Activated CD4-positive, alpha-beta T cell treated with anti-CD3 and anti-CD28 coated beads for 36 hours (primary cell): ENCODE measurements around the gene GTF2IRD2. TPM values are rescaled to one million over a fixed set of nuclear protein-coding genes. Genes with fewer than 3 reads are reported as not detected.
"Not testable (repeated sequence)": the region's sequence is repeated elsewhere in the genome, so short reads cannot be mapped to it uniquely, and the experiment has no call there.

Experiments
- ATAC-seq: fragments of 200-7000 bp; cut with Tn5 transposase; one replicate; pipeline ENCODE4 v1.10.0; 2021; ENCODE audit warnings: mild to moderate bottlenecking, moderate library complexity
- CTCF ChIA-PET: fragments of 350-600 bp; sonication (Branson Sonifier 250); formaldehyde crosslinking; loops from one replicate; lab custom pipeline; 2021; ENCODE audit warnings: antibody characterized with exemption; lab: Charles Lee
- POLR2A ChIA-PET: fragments of 350-600 bp; sonication (Branson Sonifier 250); formaldehyde crosslinking; loops from one replicate; lab custom pipeline; 2021; ENCODE audit warnings: antibody characterized with exemption, inconsistent platforms; lab: Charles Lee
- DNase-seq: peaks from one replicate; pipeline ENCODE4 v3.0.0-alpha.2; 2020
- H3K27ac Mint-ChIP-seq: one replicate; pipeline ENCODE4 v1.8.0; 2021; ENCODE audit warnings: mixed read lengths
- H3K27me3 Mint-ChIP-seq: one replicate; pipeline ENCODE4 v1.8.0; 2021; ENCODE audit warnings: mixed read lengths
- H3K36me3 Mint-ChIP-seq: one replicate; pipeline ENCODE4 v1.8.0; 2021; ENCODE audit warnings: low read depth, mixed read lengths
- H3K4me1 Mint-ChIP-seq: one replicate; pipeline ENCODE4 v1.8.0; 2021; ENCODE audit warnings: mixed read lengths
- H3K4me3 Mint-ChIP-seq: one replicate; pipeline ENCODE4 v1.8.0; 2021; ENCODE audit warnings: mild to moderate bottlenecking, moderate library complexity, mixed read lengths
- H3K9me3 Mint-ChIP-seq: one replicate; pipeline ENCODE4 v1.8.0; 2021; ENCODE audit warnings: low read depth, mixed read lengths
- intact Hi-C, 2 experiments: fragments of 100-400 bp; cut with DNase I in 1 of 2; cut with micrococcal nuclease in 1 of 2; formaldehyde crosslinking; loops; one replicate each; pipeline versions ENCODE4 v1.14.2 to v1.15.1; 2022 to 2024; cut with DNase I, micrococcal nuclease
- total RNA-seq, 2 experiments: library from RNA; stranded (reverse); gene quantifications; one replicate each; pipeline ENCODE4 v1.2.3, GENCODE V29; 2021

Gene GTF2IRD2
- total RNA-seq, 2 experiments from 2014 or later: 2.6 to 4.3 TPM

DNA sequence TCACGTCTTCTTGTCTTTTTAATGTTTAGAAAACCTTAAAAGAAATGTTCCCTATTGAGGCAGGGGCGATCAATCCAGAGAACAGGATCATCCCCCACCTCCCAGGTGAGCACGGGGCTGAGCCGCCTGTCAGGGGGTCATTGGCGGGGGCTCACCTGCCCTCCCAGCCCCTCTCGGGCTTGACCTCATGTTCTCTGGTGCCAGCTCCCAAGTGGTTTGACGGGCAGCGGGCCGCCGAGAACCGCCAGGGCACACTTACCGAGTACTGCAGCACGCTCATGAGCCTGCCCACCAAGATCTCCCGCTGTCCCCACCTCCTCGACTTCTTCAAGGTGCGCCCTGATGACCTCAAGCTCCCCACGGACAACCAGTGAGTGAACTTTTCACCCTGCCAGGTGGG, 72.4 kb downstream of the GTF2IRD2 start:
- DNase-seq, H3K36me3 Mint-ChIP-seq, H3K27me3 Mint-ChIP-seq, ATAC-seq, intact Hi-C loops, H3K4me3 Mint-ChIP-seq, H3K4me1 Mint-ChIP-seq, H3K27ac Mint-ChIP-seq, CTCF ChIA-PET, H3K9me3 Mint-ChIP-seq, POLR2A ChIA-PET: not testable (repeated sequence)

GRCh38 chr7:74775111-74775510, 76.3 kb downstream of the GTF2IRD2 start:
- intact Hi-C loops, H3K36me3 Mint-ChIP-seq, H3K4me3 Mint-ChIP-seq, H3K4me1 Mint-ChIP-seq, H3K27ac Mint-ChIP-seq, DNase-seq, POLR2A ChIA-PET, H3K27me3 Mint-ChIP-seq, H3K9me3 Mint-ChIP-seq, CTCF ChIA-PET: not testable (repeated sequence)
- ATAC-seq: peak; percentile 90

- H3K4me1 Mint-ChIP-seq, ATAC-seq, H3K4me3 Mint-ChIP-seq, CTCF ChIA-PET, H3K9me3 Mint-ChIP-seq, POLR2A ChIA-PET, H3K27ac Mint-ChIP-seq, H3K36me3 Mint-ChIP-seq, H3K27me3 Mint-ChIP-seq, intact Hi-C loops, DNase-seq: not testable (repeated sequence)
Observed at GRCh38 chr7:74773760-74774750, 77.3 kb downstream of the GTF2IRD2 start, which contains the start of gene NCF1. NCF1 (plus strand) TSS chr7:74774011; CDS start chr7:74774032, 21 bp downstream.

GRCh38 chr7:74772093-74772492, 79.3 kb downstream of the GTF2IRD2 start:
- intact Hi-C loops, ATAC-seq, H3K27me3 Mint-ChIP-seq, POLR2A ChIA-PET, CTCF ChIA-PET, DNase-seq, H3K27ac Mint-ChIP-seq, H3K4me1 Mint-ChIP-seq, H3K4me3 Mint-ChIP-seq, H3K36me3 Mint-ChIP-seq, H3K9me3 Mint-ChIP-seq: not testable (repeated sequence)

- H3K36me3 Mint-ChIP-seq, CTCF ChIA-PET, H3K9me3 Mint-ChIP-seq, intact Hi-C loops, ATAC-seq, POLR2A ChIA-PET, H3K27me3 Mint-ChIP-seq, H3K4me3 Mint-ChIP-seq, DNase-seq, H3K27ac Mint-ChIP-seq, H3K4me1 Mint-ChIP-seq: not testable (repeated sequence)
Observed at GRCh38 chr7:74770062-74770461, 81.3 kb downstream of the GTF2IRD2 start.

- DNase-seq, H3K27ac Mint-ChIP-seq, H3K4me1 Mint-ChIP-seq, ATAC-seq, CTCF ChIA-PET, H3K36me3 Mint-ChIP-seq, H3K4me3 Mint-ChIP-seq, intact Hi-C loops, H3K27me3 Mint-ChIP-seq, H3K9me3 Mint-ChIP-seq, POLR2A ChIA-PET: not testable (repeated sequence)
Observed at GRCh38 chr7:74766991-74767390, 84.4 kb downstream of the GTF2IRD2 start.

DNA sequence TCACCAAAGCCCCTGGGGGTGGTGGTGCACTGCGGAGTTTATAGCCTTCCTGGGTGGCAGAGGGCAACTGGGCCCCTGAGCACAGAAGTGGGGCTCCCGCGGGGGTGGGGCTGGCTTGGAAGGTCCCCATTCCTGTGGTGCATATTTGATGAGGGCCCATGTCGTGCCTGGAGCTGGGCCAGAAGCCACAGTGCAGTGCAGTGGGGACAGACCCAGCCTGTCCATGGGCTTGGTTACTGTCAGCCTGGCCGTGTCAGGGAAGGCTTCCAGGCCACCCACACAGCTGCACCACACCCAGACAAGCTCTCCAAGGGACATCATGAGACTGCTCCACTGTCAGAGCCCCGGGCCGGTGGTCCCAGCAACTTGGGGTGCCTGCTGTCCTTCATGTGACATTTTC, 84.9 kb downstream of the GTF2IRD2 start:
- H3K4me1 Mint-ChIP-seq, H3K4me3 Mint-ChIP-seq, DNase-seq, H3K27me3 Mint-ChIP-seq, H3K36me3 Mint-ChIP-seq, H3K27ac Mint-ChIP-seq, intact Hi-C loops, POLR2A ChIA-PET, CTCF ChIA-PET, H3K9me3 Mint-ChIP-seq, ATAC-seq: not testable (repeated sequence)

DNA sequence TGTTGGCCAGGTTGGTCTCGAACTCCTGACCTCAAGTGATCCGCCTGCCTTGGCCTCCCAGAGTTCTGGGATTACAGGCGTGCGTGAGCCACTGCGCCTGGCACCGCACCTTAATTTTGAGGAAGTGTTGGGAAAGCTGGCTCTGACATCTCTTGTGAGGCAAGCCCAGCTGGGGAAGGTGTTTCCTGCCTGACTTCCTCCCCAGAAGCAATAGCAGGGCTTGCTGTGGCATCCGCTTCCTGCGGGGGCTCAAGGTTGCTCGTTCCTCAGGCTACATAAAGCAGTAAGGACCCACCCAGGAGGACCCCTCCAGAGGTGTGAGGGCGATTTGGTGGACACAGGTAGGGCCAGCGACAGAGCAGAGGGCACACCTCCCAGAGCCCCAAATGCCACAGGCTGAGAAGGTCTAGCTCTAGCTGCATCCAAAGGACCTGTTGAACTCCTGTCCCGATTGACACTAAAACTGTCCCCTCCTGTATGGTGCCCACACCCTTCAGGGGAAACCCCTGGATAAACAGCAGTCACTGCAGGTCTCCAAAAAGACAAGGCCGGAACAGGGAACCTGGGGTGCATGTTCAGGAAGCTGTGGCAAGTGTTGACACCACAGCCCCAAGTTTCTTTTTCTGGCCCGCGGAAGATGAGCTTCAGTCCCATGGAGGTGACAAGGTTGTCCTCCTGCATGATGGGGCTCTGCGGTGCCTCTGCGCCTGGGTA, 86.0 kb downstream of the GTF2IRD2 start:
- H3K27me3 Mint-ChIP-seq, H3K9me3 Mint-ChIP-seq, H3K36me3 Mint-ChIP-seq, H3K4me1 Mint-ChIP-seq, H3K4me3 Mint-ChIP-seq, POLR2A ChIA-PET, H3K27ac Mint-ChIP-seq, intact Hi-C loops, DNase-seq, CTCF ChIA-PET: not testable (repeated sequence)
- ATAC-seq: peak; percentile 76

- H3K9me3 Mint-ChIP-seq, H3K36me3 Mint-ChIP-seq, ATAC-seq, CTCF ChIA-PET, POLR2A ChIA-PET, H3K27ac Mint-ChIP-seq, H3K4me1 Mint-ChIP-seq, DNase-seq, H3K27me3 Mint-ChIP-seq, H3K4me3 Mint-ChIP-seq, intact Hi-C loops: not testable (repeated sequence)
Observed at GRCh38 chr7:74758982-74759381, 92.4 kb downstream of the GTF2IRD2 start.

DNA sequence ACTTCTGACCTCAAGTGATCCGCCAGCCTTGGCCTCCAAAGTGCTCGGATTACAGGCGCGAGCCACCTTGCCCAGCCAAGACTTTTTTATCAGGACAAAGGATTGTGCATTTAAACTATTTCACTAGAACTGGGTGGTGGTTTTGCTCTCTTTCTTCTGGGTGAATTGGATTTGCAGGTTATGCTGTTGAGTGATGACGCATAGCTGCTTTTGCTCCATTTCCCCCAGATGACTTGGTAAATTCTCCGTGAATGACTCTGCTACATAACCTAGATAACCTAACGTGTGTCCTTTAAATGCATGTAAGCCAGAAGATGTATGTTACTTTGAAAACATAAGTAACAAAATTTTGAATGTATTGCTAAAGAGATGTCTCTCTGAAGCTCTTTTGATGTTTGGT, 93.1 kb downstream of the GTF2IRD2 start:
- CTCF ChIA-PET, H3K36me3 Mint-ChIP-seq, H3K9me3 Mint-ChIP-seq, H3K4me1 Mint-ChIP-seq, H3K27ac Mint-ChIP-seq, H3K4me3 Mint-ChIP-seq, DNase-seq, ATAC-seq, POLR2A ChIA-PET, H3K27me3 Mint-ChIP-seq, intact Hi-C loops: not testable (repeated sequence)

DNA sequence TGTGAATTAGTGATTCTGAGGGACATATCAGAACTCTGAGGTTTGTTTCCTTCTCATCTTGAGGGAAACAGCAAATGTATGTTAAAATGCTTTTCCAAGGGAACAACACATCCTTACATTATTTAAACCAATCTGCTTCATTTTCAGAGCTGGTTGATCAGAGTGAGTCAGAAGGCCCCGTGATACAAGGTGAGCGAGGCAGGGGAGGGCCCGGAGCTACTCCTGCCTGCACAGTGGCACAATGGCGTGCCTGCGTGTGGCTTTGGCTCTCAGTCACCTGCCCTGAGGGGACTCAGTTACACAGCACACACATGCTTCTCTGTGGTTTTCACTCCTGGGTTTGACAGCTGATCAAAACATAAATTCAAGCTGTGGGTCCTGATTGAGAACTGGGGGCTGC, 94.7 kb downstream of the GTF2IRD2 start:
- H3K4me3 Mint-ChIP-seq, ATAC-seq, H3K4me1 Mint-ChIP-seq, POLR2A ChIA-PET, H3K27me3 Mint-ChIP-seq, H3K36me3 Mint-ChIP-seq, H3K27ac Mint-ChIP-seq, H3K9me3 Mint-ChIP-seq, DNase-seq, intact Hi-C loops, CTCF ChIA-PET: not testable (repeated sequence)
